ENCODE data around the gene CERK. TPM values are rescaled to one million over a fixed set of nuclear protein-coding genes. Genes with fewer than 3 reads are reported as not detected.

CERK gene, protein sequence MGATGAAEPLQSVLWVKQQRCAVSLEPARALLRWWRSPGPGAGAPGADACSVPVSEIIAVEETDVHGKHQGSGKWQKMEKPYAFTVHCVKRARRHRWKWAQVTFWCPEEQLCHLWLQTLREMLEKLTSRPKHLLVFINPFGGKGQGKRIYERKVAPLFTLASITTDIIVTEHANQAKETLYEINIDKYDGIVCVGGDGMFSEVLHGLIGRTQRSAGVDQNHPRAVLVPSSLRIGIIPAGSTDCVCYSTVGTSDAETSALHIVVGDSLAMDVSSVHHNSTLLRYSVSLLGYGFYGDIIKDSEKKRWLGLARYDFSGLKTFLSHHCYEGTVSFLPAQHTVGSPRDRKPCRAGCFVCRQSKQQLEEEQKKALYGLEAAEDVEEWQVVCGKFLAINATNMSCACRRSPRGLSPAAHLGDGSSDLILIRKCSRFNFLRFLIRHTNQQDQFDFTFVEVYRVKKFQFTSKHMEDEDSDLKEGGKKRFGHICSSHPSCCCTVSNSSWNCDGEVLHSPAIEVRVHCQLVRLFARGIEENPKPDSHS
- 44.4 TPM for total RNA-seq

DNA sequence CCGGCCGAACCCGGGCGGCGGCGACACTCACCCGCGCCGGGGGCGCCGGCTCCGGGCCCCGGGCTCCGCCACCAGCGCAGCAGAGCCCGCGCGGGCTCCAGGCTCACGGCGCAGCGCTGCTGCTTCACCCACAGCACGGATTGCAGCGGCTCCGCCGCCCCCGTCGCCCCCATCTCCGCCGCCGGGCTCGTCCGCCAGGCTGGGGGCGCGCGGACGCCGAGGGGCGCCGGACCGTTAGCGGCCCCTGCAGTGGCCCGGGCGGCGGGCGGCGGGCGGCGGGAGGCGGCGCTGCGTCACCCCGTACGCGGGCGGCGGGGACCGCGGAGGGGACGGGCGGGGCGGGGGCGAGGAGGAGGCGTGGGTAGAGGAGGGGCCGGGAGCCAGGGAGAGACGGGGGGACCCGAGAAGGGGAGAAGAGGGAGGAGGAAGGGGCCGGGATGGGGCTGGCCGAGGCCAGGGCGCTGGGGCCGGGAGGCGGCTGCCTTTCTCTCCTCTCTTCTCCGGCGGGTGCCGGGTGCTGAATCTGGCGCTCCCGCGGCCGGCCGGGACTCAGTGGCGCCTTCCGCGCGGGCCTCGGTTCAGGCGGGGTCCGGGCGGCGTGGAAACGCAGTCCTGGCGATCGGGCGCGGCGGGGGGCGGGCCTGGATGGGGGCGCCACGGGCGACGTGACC, at the start of gene CERK:
CERK (minus strand) TSS at position 277 of the 671 bp plus-strand sequence; CDS start at position 173, 104 bp downstream.

DNA sequence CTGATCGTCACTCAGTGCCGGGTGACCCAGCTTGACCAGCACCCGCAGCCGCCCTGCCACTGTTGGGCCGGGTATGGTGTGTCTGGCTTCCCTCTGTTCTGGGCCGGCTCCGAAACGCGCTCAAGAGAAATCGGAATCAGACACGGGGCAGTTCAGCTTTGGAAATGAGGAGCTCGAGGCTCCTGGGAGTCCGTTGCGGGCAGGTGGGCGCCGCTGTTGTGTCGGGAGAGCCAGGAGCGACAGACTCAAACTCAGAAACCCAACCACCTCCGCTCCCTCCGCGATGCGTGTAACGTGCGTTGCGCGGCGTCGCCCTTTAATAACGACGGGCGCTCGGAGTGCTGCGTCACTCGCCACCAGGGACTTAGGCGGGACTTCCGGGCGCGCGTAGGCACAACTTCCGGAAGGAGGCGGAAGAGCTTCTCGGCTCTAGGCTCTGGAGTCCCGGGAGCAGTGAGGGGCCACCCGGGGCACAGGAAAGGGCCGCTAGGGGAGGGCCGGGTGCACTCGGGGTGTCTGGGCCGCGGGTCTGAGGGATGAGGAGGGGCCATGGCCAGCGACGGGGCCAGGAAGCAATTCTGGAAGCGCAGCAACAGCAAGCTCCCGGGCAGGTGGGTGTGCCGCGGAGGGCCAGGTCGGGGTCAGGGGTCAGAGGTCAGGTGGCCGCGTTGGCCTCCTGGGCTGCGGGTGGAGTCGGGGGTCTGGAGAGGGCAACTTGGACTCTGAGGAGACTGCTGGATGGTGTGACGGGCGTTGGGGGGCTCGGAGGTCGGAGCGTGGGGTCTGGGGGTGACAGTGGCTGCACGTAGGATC, 24.4 kb upstream of the CERK start, which contains the start of gene TBC1D22A:
TBC1D22A (plus strand) TSS at position 413 of the 813 bp plus-strand sequence; CDS start at position 550, 137 bp downstream.

Other genes starting within 250 kb of the CERK start
- 32.1 TPM for gene CELSR1, start 200.6 kb downstream of the CERK start, total RNA-seq
- 31.3 TPM for gene GRAMD4, start 117.9 kb downstream of the CERK start, total RNA-seq
- 15.0 TPM for gene TBC1D22A, start 24.4 kb upstream of the CERK start, total RNA-seq

Measured in metanephros (tissue), 1 donor.